ENCODE measurements around the gene KATNB1.

KATNB1 gene

DNA sequence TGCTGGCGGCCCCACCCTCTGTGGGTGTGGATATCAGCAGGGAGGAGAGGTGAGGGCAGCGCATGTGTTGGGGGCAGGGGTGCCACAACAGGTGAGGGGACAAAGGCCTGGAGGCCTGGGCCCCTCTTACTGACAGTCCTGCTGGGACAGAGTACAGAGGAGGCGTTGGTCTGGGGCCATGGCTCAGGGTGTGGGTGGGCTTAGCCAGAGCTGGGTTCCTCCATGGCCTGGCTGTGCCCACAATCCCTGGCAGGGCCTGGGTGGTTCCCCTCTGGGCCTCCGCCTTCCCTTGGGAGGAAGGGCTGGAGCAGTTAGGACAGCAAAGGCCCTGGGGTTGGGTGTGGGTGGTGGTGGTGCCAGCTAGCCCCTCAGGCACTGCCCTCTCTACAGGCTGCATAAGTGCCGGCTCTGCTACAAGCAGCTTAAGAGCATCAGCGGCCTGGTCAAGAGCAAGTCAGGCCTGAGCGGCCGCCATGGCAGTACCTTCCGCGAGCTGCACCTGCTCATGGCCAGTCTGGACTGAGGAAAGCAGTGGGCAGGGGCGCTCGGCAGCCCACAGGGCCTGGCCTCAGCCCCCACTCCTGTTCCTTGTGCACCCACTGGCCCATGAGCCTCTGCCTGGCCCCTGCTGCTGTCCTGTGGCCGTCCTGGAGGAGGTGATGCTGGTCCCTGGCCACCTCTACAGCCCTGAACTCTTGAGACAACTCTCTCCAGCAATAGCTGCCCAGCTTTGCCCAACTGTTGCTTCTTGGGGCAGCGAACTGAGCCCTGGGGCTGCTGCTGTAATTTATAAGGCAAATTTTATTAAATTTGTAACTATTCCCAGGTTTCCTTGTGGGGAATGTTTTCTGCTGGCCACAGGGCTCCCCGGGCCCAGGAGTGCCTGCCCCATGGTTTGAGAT, 21.1 kb downstream of the KATNB1 start:
- DNase-seq (ENCODE audit: low spot score) = no peak

DNA sequence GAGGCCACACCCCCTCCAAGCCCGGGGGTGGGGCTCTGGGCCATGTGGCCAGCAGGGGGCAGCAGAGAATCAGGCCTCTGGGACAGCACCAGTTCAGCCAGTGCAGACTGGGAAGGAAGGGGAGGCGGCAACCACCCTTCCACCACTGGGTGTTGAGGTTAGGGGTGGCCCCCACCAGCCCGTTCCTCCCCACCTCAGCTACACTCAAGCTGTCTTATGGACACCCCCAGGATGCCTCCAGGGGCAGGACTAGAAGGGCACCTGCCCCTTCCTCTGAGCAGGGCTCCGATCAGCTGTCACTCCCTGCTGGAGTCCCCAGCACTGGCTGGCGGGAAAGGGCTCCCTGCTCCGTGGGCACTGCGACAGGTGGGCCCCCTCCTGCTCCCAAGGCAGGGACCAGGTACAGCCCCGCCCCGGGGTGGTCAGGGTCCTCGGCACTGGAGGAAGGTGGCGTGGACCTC, 21.8 kb downstream of the KATNB1 start:
- peak; percentile 70 for DNase-seq (ENCODE audit: low spot score)

DNA sequence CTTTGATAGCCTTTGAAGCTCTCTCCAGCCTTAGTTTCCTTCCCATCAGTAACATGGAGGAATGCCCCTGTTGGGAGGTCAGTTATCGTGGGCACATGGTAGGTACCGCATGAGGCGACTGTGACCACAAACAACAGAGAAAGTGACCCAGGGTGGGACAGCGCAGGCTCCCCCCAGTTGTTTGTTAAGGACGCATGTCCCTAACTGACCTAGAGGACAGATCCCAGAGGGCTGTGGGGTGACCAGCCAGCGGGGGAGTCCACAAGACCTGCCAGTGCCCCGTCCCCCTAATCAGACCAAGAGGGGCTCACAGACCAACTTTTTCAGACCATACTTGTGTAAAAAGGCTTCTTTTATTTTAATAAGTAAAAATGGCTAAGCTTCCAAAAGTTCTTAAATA, 22.3 kb downstream of the KATNB1 start:
- DNase-seq (ENCODE audit: low spot score) = no peak

DNA sequence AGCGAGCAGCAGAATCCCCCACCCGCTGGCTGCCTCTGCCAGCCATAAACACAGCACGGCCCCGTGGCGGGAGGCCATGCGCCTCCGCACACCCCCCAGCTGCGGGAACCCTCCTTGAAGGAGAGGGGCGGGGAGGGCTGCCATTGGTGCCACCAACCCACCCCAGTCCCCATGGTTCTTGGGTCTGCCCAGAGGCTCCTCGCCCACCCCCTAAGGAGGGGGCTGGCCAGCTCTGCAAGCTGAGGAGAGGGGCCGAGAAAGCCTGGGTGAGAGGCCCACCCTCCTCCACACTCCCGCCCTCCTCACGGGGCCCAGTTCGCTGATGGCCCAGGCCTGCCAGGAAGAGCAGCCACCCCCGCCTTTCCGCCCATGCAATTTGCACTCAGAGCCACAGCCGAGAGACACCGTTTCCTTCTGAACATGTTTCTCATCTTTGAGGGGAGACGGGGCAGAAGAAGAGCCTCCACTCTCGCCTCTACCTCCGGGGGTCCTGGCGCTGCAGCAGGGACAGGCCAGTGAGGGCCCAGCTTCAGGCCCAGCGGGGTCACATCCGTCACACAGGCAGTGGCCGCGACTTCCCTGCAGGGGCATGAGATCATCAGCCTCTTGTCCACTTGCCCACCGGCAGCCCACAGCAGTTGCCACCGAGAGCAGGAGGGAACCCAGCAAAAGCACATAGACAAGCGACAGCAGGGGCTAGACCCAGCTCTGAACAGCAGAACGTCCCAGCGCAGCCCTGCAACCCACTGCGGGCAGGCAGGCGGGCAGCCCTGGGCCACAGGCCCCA, 23.0 kb downstream of the KATNB1 start:
- no peak for DNase-seq (ENCODE audit: low spot score)

DNA sequence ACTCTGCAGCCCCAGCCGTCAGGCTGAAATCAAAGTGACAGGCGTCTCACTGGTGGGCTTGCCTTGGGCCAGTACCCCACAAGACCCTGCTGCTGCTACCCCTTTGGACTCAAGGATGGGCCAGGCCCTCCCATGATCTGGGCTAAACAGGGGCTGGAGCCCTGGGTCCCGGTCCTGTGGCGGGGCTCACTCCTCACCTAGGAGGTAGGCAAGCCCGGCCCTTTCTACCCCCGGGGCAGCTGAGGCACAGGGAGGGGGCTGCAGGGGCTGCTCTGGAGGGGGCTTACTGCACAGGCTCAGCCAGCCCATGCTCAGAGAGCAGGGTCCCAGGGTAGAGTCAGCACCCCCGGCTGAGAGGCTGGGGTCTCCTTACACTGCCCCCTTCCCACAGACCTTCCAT, 23.6 kb downstream of the KATNB1 start:
- DNase-seq (ENCODE audit: low spot score) = no peak

DNA sequence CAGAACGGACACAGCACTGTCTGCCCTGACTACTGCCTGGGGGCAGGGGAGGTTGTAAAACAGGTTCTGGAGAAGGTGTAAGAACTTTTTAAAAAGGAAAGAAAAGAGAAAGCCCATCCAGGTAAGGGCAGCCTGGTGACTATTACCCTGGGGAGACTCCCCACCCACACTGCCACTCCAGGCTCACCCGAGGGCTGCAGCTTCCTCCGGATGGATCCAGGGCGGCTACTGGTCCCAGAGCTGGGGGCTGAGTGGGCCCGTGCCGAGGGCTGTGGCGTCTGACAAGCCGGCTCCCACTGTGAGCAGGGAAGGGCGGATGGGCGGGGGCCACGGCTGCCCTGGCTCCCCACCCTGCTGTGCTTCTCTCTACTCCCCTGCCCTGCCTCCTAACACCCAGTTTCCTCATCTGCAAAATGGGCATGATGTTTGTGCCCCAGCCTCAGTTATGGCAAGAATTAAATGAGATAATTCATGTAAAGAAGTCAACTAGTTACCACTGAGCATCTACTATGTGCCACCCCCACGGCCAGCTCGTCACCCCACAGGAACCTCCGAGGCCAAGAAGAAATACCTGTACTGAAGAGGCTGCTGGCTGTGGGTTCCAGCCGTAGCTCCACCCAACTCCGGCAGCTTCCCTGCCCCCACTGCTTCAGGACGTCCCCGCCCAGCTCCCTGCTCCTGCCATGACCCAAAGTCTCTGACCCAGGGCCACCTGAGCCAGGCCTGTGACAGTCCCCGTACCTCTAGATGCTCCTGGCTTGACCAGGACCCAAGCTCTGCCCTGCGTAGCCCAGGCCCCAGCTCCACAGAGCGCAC, 24.2 kb downstream of the KATNB1 start:
- DNase-seq (ENCODE audit: low spot score) = no peak

DNA sequence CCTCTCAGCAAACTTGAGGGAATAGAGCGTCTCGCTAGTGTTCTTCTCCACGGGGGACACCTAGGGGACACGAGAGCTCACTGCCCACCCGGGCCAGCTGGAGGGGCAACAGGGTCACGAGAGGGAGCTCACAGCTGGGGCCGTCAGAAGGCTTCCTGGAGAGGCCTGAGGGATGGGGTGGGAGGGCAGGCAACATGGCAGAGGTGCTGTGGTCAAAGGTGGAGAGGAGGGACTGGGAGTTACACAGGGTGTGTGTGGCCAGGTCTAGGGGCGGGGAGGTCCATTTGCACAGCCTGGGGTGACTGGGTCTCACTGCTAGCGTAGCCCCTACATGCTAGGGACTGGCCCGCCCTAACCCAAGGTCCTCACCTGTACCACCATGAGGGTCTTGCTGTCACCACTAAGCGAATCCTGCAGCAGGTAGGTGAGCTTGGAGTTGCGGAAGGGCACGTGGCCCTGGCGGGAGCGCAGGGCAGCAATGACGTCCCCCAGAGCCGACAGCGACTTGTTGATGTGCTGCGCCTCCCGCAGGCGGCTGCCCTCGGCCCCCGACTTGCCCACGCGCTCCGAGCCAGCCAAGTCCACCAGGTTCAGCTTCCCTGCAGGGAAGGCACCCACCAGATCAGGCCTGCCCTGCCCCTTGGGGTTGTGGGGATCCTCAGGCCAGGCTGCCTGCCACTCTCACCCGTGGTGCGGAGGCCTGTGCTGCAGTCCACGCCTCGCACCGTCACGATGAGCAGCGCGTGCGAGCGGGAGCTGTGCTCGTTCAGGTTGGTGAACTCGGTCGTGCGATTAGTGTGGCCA, 25.0 kb downstream of the KATNB1 start:
- no peak for DNase-seq (ENCODE audit: low spot score)

DNA sequence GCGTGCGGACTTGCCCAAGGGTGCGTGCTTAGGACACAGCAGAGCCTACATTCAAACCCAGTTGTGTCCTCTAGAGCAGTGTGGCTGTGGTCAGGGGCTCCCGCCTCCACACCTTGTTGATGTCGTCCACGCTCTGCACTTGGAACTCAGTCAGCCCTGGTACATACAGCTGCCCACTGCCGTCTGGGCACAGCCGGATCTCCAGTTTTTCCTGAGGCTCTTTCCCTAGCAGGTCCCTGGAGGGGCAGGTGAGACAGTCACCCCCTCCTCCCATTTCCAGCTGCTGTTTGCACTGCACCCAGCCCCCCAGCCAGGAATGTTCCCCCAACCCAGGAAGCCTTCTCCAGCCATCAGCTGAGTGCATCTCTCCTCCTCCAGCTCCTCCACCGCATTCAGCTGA, 25.7 kb downstream of the KATNB1 start:
- no peak for DNase-seq (ENCODE audit: low spot score)

DNA sequence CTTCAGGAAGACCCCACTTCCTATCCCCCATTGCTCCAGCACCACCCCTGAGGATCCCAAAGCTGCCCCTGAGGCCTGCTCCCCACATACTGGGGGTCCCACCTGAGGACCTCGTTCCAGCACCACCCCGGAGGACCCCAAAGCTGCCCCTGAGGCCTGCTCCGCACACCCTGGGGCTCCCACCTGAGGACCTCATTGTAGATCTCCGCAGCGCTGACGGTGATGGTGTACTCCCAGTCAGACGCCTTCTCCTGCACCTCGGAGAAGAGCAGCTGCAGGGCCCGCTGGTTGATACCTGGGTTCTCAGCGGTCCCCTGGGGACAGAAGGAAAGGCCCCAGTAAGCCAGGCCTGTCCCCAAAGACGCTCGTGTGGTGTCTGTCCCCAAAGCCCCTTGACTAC, 26.4 kb downstream of the KATNB1 start:
- no peak for DNase-seq (ENCODE audit: low spot score)

DNA sequence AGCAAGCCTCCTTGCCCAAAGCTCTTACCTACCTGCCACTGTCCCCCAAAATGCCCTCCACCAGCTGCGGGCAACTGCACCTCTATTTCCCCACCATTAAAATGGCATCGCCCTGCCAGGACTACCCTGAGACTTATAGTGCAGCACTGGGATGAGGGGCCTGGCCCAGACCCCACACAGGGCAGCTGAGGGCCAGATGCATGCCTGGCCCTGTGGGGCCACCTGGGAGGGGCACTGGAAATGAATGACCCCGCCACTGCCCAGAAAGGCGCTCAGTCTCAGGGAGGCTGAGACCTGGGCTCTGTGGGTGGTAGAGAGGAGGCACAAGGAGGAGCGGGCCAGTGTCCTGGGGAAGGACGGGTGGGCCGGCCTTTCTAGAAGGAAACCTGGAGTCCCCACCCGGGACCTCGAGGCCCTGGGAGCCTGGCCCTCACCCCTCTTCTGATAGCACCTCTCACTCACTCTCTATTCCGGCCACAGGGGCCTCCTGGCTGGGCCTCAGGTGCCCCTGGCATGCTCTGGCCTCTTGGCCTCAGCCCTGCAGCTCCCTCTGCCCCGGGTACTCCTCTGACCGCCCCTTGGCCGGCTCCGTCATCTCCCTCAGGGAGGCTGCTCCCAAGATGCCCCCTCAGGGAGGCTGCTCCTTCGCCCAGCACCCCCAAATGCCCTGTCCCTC, 26.9 kb downstream of the KATNB1 start:
- no peak for DNase-seq (ENCODE audit: low spot score)

DNA sequence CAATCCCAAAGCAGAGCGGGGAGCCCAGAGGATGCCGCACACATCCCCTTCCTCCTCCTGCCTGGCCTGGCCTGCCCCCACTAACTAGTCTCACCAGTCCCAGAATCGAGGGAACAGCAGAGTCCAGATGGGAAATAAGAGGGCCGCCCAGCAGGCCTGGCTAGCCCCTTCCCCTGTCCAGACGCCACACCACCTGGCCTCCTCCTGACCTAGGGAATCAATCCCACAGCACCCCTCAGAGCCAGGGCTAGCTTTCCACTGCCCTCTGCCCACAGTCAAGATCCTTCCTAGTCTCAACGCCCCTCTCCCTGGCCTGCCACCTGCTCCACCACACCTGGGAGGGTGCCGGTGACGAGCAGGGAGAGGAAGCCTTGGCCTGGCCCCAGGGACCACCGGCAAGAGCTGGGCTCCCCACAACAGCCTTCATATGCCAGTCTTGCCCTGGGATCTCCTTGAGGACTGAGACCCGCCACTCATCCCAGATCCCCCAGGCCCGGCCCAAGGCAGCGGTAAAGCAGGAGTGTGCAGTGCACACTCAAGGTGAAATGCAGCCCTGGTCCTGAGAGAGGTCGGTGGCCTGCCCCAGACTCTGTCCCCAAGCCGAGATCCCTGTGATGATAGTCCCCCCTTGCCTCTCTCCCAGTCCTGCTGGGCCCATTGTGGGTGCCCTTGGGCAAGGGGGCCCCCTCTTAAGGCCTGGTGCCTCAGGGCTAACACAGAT, 27.9 kb downstream of the KATNB1 start:
- no peak for DNase-seq (ENCODE audit: low spot score)

DNA sequence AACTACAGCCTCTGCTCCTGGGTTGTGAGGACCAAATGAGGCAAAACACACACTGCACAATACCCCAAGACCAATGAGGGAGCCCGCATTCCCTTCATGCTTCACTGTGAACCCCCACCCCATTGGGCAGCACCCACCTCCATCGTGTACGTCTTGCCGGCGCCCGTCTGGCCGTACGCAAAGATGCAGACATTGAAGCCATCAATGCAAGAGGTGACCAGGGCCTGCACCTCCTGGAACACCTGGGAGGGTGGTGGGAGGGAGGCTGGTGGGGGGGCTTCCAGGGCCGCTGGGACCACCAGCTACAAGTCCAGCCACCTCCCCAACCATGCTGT, 28.4 kb downstream of the KATNB1 start:
- no peak for DNase-seq (ENCODE audit: low spot score)

DNA sequence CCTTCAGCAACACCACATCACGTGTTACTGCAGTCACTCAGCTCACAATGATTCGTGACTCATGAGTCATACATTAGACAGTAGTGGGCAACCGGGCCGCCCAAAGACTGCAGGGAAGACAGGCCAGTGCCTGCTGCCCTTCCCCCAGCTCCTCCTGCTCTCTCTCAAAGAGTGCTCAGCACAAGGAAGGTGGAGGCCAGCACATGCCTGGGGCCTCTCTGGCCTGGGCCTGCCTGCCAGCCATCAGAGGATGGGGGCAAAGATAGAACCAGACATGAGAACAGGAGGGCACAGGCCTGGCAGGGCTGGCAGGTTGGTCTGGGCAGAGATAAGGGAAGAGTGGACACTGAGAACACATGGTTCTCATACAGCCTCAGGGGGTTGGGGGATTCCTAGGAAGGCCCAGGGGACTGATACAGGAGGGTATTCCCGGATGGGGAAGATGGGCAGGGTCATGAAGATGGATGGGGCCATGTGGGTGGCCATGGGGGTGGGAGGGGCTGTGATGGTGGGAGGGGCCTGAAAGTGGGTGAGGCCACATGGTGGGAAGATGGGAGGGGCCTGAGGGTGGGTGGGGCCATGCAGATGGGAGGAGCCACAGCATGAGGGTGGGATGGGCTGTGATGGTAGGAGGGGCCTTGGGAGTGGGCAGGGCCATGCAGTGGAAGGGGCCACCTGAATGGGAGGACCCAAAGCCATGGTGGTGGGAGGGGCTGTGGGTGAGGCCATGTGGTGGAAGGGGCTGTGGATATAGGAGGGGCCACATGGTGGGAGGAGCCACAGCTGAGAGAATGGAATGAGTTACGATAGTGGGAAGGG, 29.0 kb downstream of the KATNB1 start:
- DNase-seq (ENCODE audit: low spot score) = peak; percentile 35

DNA sequence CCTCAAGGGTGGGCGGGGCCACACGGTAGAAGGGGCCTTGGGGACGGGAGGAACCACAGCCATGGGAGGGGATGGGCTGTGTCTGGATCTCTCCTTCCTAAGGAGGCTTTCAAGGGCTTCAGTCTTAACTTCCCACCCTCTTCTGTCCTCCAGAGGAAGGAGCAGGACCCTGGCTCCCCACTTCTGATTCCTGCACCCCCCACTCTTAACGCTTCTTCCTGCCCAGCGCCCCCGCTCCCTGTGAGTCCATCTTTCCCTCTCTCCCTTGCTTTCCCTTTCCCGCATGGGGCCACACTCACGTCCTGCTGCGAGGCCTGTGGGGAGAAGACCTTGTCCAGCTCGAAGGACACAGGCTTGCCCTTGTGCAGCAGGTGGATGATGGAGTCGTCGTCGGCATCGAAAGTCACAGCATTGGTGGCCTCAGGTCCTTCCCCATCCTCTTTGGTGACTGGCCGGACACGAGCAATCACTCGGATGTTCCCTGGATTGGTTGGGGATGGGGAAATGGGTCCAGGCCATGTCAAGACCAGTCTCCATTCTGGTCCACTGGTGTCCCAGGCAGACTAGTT, 29.7 kb downstream of the KATNB1 start:
- no peak for DNase-seq (ENCODE audit: low spot score)

DNA sequence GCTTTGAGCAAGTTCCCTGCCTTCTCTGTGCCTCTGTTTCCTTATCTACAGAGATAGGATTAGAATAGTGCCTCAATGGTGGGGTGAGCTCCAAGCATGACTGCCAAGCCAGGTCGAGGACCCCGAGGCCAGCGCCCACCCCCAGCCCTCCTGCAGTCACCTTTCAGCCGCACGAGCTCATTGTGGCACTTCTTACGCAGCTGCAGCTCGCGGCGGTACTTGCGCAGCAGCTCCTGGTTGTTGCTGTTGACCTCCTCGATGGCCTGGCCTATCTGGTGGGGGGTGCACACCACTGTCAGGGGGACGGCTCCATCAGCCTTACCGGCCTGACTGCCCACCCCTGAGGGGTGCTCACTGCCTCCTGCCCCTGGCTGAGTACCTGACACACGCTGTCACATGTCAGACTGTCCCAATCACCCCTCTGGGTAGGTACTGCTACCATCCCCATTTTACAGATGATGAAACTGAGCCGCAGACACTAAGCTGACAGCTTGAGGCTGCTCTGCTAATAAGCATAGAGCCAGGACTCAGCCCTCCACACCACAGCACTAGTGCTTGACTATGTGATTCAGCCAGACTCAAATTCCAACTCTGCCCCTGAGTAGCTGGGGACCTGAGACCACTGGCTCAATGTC, 31.3 kb downstream of the KATNB1 start:
- no peak for DNase-seq (ENCODE audit: low spot score)

DNA sequence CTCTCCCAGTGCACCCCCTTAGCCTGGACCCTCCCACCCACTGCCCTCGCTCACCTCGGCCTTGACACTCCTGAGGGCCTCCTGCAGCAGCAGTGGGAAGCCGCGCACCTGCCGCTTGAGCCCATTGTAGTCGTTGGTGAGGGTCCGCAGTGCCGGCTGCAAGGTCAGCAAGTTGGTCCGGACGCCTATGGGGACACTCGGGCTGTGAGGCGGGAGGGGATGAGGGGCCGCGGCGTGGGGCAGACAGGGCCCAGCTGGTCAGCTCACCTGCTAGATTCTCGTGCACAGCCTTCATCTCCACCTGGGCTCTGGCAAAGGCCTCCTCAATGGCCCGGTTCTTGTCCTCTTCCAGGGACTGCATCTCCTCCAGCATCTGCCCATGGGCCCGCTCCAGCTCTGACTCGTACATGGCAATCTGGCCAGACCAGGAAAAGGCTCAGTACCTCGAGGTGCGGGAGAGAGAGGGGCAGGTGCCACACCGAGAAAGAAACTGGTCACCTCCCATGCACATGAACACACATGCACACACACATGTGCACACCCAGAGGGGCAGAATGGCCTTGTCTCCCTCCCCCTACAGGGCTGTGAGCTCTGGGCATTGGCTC, 34.1 kb downstream of the KATNB1 start:
- no peak for DNase-seq (ENCODE audit: low spot score)

DNA sequence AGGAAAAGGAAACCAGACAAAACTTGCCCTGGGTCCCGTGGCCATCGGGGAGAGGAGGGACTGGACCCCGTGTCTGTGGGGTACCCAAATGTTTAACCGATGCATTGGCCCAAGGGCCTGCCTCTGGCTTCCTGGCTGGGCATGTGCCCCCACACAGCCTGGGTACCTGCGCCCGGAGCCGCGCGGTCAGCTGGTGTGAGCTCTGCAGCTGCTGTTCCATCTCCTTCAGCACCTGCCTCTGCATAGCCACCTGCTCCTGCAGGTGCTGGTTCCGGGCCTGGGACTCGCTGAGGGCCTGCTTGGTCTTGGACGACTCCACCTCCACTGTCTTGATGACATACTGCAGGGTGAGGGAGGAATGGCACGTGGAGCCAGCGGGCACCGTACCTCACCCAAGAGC, 34.8 kb downstream of the KATNB1 start:
- no peak for DNase-seq (ENCODE audit: low spot score)

DNA sequence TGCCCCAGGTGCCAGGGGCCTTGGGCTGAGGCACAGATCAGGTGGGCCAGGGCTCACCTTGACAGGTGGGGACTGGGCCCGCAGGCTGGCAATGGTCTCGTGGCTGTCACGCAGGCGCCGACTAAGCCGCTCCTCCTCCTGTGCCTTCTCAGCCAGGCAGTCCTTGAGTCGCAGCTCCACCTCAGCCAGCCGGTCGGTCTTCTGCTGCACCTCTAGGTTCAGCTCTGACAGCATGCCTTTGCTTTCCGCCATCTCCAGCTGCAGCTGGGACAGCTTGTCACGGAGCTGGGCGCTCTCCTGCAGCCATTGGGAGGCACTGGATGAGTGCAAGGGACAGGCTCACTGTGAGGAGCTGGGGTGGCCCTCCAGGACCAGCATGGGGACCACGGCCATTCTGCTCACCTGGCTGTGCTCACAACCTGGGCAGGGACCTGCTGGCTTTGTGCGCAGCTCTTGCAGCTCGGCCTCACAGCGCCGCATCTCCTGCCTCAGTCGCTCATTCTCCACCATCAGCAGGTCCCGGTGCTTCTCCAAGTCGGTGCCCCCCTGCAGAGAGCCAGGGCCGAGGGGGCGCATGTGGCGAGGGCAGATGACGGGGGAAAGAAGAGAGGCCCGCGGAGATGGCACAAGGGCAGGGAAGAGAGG, 35.7 kb downstream of the KATNB1 start:
- no peak for DNase-seq (ENCODE audit: low spot score)

All from LoVo (cell line).